PC-3 (cell line): ENCODE data around the gene STN1.

Experiments
- EZH2 ChIP-seq: fragments of 300-600 bp; sonication (generic); IDR thresholded peaks from one replicate; pipeline ENCODE4 v1.6.1; 2017; ENCODE audit warnings: antibody characterized with exemption, mild to moderate bottlenecking, low read length; ENCODE audit not compliant: unreplicated experiment
- EZH2phosphoT487 ChIP-seq: fragments of 300-600 bp; sonication (generic); IDR thresholded peaks from 2 replicates; pipeline ENCODE4 v1.6.1; 2018; ENCODE audit warnings: mild to moderate bottlenecking, antibody characterized with exemption, low read length, borderline replicate concordance
- TF ChIP-seq, protein P1 (sequence below): fragments of 300-600 bp; sonication (generic); conservative IDR thresholded peaks from 2 replicates; pipeline ENCODE4 v1.5.1; 2017; ENCODE audit warnings: antibody characterized with exemption, low read depth, mild to moderate bottlenecking, low read length

DNA sequence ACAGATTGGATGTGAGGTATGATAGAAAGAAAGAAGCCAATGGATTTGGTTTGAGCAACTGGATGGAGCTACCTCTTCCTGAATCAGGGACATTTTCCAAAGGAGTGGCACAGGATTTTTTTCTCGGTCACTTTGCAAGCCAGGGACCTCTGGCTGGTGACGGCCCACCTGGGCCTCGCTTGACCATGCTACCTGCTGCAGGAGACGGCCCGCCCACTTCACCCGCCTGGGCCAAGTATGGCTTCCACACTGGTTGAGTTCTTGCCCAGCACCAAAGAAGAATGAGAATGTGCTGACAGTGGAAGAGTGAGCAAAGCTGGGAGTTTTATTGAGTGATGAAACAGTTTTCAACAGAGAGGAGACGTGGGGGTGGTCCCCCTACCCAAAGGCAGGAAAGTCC is 38.2 kb downstream of the STN1 start:
- TF ChIP-seq, protein P1, sequence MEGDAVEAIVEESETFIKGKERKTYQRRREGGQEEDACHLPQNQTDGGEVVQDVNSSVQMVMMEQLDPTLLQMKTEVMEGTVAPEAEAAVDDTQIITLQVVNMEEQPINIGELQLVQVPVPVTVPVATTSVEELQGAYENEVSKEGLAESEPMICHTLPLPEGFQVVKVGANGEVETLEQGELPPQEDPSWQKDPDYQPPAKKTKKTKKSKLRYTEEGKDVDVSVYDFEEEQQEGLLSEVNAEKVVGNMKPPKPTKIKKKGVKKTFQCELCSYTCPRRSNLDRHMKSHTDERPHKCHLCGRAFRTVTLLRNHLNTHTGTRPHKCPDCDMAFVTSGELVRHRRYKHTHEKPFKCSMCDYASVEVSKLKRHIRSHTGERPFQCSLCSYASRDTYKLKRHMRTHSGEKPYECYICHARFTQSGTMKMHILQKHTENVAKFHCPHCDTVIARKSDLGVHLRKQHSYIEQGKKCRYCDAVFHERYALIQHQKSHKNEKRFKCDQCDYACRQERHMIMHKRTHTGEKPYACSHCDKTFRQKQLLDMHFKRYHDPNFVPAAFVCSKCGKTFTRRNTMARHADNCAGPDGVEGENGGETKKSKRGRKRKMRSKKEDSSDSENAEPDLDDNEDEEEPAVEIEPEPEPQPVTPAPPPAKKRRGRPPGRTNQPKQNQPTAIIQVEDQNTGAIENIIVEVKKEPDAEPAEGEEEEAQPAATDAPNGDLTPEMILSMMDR = no peak
- TF ChIP-seq EZH2phosphoT487 (no peak), EZH2 (no peak)
